Astrocyte of the cerebellum (primary cell): ENCODE data around the gene GALNT10.

Experiments used
- DNase-seq: peaks from one replicate; pipeline ENCODE4 v3.0.0-alpha.2; 2011; ENCODE audit warnings: low read depth
- H3K4me3 ChIP-seq: 2 replicates; pipeline ENCODE4 v1.5.1; 2011; ENCODE audit warnings: mild to moderate bottlenecking, low read depth, low read length, moderate library complexity
- in situ Hi-C: cut with HindIII; loops from 2 replicates; pipeline ENCODE4 v1.10.0; 2017; ENCODE audit warnings: low sequenced_read_pairs
- TF ChIP-seq, protein P1 (sequence below): IDR thresholded peaks from 2 replicates; pipeline ENCODE4 v1.5.1; 2012; ENCODE audit warnings: low read length, low read depth, moderate library complexity, mild to moderate bottlenecking; ENCODE audit errors: missing control alignments

GALNT10 gene

DNA sequence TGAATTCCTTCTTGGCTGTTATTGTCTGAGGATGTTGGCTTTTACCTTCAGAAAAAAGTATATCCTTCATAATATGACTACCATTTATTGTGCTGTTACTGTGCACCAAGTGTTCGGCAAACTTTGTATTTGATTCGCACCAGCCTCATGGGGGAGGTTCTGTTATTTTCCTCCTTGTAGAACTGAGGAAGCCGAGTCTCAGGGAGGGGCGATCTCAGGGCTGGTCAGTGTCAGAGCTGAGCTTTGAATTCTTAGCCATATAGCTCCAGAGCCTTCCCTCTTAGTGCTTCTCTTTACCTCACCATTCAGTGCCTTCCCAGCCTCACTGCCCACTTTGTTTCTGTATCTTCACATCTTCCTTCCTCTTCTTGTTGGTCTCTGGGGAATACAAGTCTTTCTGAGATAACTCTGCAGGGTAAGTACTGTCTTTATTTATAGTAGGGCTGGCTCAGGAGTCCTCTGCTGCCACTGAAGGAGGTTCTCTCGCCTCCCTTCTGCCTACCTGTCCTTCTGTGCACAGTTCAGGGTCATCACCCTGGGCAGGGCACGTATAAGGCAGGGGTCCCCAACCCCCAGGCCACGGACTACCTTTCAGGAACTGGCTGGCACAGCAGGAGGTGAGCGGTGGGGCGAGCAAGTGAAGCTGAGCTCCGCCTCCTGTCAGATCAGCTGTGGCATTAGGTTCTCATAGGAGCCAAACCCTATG is 48.4 kb downstream of the GALNT10 start:
- no peak overlapping the region for H3K4me3 ChIP-seq
- in situ Hi-C loops = no loop called here
- no peak for DNase-seq
- TF ChIP-seq, protein P1, sequence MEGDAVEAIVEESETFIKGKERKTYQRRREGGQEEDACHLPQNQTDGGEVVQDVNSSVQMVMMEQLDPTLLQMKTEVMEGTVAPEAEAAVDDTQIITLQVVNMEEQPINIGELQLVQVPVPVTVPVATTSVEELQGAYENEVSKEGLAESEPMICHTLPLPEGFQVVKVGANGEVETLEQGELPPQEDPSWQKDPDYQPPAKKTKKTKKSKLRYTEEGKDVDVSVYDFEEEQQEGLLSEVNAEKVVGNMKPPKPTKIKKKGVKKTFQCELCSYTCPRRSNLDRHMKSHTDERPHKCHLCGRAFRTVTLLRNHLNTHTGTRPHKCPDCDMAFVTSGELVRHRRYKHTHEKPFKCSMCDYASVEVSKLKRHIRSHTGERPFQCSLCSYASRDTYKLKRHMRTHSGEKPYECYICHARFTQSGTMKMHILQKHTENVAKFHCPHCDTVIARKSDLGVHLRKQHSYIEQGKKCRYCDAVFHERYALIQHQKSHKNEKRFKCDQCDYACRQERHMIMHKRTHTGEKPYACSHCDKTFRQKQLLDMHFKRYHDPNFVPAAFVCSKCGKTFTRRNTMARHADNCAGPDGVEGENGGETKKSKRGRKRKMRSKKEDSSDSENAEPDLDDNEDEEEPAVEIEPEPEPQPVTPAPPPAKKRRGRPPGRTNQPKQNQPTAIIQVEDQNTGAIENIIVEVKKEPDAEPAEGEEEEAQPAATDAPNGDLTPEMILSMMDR = no peak

DNA sequence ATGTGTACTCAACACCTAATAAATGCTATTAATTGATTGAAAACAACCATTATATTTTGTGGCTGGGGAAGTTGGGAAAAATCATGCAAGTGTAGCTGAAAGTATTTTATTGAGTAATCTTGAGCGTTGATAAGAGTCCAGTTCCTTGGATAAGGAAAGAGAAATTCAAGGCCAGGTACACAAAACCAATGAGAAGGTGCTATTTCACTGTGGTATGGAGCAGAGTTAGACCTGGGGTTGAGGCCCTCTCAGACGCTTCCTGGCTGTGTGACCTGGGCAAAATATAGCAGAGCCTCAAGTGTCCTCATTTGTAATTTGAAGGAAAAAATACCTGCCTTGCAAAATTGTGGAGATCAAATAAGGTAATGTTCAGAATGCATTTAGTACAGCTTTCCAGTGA is 50.1 kb downstream of the GALNT10 start:
- H3K4me3 ChIP-seq = no peak overlapping the region
- in situ Hi-C loops = no loop called here
- DNase-seq = no peak
- TF ChIP-seq, protein P1 = no peak

DNA sequence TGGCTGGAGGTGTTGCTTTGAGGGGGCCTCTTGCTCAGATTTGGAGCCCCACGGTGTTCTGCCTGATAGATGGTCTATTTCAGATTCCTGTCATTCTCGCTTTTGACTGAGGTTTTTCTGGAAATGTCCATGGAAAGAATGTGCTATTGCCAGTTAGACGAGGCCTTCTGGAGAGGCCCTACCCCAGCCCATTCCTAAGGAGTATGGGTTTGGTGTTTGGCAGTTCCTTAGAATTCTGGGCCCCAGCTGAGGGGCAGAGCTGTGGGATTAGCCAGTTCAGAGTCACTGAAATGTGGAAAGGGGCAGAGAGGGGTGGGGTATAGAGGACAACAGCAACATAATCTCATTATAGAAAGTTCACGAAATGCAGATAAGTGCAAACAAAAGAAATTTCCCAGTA is 50.5 kb downstream of the GALNT10 start:
- DNase-seq = no peak
- no peak overlapping the region for H3K4me3 ChIP-seq
- in situ Hi-C loops = no loop called here
- TF ChIP-seq, protein P1 = no peak

DNA sequence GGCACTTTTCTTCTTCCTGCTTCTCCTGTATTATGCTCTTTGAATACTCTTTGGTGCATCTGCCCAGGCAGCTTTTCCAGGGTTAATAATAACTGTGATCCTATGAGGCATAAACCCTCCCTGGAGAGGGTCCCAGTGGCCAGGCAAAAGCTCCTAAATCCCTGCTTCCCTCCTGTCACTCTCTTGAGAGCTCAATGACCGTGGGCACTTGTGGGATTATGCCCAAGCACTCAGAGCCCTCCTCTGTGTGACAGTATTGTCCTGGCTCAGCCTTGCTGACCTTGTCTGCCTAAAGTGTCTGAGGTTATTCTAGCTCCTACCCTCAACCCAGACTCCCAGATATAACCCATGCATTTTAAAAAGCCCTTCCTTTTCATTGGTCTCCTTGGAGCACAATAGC is 51.9 kb downstream of the GALNT10 start:
- no peak overlapping the region for H3K4me3 ChIP-seq
- in situ Hi-C loops = no loop called here
- DNase-seq = no peak
- TF ChIP-seq, protein P1 = no peak

DNA sequence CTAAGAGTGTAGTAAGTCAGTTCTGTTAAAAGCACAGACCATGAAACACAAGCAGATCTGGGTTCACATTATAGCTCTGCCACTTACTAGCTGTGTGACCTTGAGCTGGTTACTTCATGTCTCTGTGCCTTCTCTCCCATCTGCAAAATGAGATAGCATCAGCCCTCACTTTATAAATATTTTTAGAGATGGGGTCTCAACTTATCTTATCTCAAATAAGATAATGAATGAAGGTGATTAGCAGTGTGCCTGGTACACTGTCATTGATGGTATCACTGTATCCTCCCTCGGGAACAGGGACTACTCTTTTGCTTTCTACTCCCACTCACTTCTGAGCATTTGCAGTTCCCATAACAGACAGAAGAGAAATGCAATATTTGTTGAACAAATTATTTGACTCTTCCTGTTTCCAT is 52.4 kb downstream of the GALNT10 start:
- DNase-seq = no peak
- TF ChIP-seq, protein P1 = no peak
- in situ Hi-C loops = no loop called here
- H3K4me3 ChIP-seq = no peak overlapping the region

DNA sequence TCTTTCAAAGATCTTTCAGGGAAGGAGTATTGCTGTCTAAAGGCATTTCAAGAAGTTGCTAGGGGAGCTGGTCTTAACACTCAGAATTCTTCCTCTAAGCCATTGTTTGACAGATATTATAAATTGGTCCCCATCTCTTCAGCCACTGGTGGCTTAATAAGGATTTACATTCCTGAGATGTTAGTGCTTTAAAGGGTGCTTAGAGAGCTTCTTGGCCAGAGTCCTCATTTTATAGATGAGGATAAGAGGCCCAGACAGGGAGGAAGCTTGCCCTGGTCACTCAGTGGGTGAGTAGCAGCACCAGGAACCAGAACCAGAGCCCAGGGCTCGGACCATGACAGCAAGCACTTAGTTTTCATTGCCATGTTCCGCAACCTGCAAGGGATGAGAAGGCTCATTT is 53.2 kb downstream of the GALNT10 start:
- in situ Hi-C loops = no loop called here
- TF ChIP-seq, protein P1 = no peak
- DNase-seq = peak; percentile 12
- H3K4me3 ChIP-seq = no peak overlapping the region
